NCI-H1105 (cell line): ENCODE results near the gene TMEM45B.
"Not testable (repeated sequence)": the region's sequence is repeated elsewhere in the genome, so short reads cannot be mapped to it uniquely, and the experiment has no call there.

Source experiments
- DNase-seq: peaks from one replicate; lab custom pipeline; 2025; lab: John Stamatoyannopoulos, UW

The TMEM45B gene

DNA sequence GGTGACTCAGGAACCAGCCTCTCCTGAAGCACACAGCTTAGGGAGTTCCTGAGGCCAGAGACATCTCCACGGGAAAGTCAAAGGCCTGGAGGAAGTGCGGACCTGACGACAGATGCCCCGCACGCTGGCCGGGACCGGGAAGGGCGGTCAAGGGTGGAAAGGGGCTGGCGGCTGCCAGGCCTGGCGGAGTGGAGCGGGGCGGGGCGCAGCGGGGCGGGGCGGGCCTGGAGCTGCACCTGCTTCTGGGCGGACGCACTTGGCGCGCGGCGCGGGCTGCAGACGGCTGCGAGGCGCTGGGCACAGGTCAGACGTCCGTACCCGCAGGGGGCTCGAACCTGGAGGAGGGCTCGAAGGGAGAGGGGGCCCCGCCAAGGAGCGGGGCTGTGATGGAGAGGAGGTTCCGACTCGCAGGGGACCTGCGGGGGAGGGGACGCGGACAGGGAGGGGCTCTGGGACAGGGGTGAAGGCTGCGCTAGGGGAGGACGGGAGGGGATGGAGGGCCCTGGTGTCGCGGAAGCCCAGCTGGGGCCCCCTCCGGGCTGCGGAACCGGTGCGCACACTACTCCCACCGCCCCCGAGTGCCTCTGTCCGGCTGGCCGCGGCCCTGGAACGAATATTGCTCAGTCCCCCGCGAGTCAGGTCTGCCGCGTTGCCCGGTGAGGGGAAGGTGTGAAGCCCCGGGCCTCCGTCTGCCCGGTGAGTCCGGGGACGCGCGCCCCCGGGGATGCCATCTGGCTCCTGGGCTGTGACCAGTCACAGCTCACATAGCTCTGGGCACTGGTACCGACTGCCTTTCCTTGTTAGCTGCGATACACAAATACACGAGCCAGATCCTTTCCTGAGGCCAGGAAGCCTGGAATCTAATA is at the start of gene TMEM45B:
Gene TMEM45B, plus strand, starts transcription at position 253 of the 866 bp plus-strand sequence. CDS start 36,635 bp downstream, outside the sequence.
- peak; percentile 70 for DNase-seq

DNA sequence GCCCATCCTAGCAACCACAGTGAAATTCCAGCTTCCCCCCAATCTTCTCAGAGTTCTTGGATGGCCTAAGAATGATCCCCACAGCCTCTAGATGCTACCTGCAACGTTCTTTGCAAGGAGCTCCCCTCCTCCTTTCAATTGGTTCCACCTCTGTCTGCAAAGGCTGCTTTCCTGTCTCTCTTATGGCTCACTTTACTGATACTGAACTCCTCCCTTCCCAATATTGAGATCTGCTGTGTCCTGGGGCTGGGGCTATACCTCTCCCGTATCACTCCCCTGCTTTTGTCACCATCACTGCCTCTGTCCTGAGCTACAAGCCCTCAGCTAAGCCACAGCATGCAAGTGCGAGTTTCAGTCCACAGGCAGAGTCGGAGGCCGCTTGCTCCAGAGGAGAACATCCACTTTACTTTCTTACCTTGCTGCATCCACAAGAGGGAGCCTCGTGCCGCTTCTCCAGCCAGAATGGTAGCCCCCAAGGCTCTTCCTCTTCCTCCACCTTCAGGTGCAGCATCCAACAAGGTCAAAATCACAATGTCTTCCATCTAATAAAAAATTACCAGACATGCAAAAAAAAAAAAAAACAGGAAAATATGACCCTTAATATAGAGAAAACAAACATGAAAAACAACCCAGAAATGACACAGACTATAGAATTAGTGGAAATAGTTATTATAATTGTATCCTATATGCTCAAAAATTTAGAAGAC is 48.6 kb upstream of the TMEM45B start:
- DNase-seq = no peak

DNA sequence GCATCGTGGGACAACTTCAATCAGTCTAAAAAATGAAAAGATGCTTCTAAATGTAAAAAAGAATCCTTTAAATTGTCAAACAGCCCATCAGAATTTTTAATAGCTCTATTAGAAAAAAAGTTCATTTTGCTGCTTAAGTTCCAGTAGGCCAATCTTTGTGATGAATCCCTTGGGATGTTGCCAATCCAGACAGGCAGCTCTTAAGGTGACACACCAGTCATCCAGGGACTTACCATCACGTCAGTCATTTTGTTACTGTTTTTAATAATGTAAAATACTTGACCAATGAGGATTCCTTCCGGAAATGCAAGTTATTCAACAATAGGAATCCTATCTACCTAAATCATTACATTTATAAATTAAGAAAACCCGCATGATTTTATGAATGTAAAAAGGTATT is 47.8 kb upstream of the TMEM45B start:
- DNase-seq = no peak

DNA sequence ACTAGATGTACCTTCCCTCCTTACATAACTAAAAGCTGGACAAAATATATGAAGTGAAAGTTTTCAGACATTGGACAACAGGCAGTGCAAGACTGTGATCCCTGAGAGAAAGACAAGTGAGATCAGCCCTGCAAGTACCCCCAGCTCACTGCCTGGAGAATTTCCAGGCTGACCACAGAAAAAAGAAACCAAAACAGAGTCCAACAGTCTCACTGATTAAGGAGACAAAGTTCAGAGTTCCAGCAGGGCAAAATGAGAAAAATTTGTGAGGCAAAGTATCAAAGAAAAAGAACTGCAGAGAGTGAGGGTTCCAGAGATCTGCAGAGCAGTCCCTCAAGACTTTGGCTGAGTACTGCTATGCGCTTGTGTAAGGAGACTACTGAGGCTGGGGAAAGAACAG is 47.3 kb upstream of the TMEM45B start:
- DNase-seq = no peak

DNA sequence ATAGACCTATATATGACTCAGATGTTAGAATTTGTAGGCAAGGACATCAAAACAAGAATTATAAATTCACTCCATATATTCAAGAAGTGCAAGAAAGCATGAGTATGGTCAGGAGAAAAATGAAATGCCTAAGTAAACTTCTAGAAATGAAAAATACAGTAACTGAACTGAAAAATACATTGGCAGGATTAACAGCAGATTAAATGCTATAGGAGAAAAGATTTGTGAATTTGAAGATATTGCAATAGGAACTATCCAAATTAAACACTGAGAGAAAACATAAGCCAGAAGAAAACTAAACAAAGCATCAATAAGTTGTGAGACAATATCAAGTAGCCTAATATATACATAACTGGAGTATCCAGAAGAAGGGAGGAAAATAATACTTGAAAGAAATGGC is 46.6 kb upstream of the TMEM45B start:
- DNase-seq = no peak

DNA sequence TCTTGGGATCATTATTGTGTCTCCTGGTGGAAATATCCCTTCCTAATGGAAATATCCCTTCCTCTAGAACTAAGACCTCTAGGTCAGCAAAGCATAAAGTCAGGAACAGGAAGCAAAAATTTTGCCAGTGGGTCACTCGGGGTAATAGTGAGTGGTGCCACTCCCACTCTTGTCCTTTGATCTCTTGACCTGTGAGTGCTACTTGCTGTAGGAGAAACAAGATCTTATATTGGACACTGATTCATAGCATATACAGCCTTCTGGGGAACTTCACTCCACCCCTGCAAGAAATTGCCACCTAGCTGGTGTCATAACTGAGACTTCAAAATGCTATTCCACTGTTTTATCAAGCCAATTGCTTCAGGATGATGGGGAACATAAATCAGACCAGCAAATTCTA is 44.7 kb upstream of the TMEM45B start:
- DNase-seq = no peak

DNA sequence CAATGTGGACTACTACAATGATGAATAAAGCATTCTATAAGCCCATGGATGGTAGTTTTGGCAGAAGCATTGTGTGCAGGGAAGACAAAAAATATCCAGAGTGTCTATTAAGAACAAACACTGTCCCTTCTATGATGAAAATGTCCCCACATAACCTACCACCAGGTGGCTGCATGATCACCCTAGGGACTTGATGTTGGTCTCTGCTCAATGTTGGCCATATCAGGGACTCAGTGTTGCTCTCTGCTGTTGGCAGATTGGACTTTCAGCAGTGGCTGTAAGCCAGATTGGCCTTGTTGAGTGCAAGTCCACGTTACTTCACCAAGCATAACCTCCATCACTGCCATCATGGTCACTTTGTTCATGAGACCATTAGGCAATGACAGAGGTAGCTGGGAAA is 44.2 kb upstream of the TMEM45B start:
- DNase-seq = not testable (repeated sequence)

DNA sequence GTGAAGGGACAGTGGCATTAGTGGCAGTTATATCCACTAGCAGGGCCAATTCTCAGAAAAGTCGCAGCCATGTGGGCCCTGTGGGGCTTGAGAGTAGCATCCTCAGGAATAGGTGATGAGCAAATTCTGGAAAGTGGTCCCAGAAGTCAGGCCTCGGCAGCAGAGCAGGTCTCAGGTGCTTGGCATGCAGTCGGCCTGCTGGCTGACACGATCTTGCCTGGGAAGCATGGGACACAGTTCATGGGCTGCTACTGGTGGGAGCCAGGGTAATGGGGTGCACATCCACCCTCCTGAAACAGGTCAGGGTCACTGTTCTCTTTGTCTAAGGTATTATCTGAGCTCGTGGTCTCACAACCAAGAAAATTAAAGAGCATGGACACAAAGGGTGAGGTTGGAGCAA is 36.8 kb upstream of the TMEM45B start:
- no peak for DNase-seq

DNA sequence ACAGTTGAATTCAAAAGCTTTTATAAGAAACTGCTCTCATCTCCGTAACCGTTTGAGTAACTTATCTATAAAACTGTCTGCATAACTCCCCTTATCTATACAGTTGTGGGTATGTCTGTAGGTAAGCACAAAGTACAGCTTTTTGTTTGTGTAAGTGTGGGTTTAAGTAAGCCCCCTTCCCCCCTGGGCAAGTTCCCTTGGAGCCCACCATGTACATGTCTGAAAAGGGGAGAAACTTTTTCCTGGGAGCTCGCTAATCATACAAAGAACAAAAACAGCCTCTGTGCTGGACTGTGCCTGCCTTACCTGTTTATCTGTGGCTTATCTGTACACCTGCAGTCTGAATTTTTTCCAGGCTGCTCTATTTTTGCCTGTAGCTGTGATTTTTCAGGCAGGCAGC is 36.3 kb upstream of the TMEM45B start:
- DNase-seq = no peak

DNA sequence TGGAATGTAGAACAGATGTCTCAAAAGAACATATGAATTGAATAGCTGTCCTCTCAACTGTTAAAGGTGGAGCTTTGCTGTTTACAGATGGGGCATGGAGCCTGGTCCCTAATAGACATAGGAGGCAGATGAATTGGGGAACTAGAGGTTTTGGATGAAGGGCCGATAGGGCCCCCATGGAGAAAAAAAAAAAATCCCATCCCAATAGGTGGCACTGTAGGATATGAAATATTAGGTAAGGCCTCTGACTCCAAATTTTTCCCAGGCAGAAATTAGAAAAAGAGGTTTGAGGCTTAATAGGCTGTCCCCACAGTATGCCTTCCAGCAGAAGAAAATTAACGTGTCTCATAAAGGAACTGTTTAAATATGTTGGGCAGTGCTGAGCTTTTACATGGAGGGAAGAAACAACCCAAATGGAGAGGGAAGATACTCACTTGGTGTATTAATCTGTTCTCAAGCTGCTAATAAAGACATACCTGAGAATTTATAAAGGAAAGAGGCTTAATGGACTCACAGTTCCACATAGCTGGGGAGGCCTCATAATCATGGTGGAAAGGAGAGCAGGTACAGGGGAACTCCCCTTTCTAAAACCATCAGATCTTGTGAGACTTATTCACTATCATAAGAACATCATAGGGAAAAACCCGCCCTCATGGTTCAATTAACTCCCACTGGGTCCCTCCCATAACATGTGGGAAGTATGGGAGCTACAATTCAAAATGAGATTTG is 30.1 kb upstream of the TMEM45B start:
- DNase-seq = peak; percentile 54

DNA sequence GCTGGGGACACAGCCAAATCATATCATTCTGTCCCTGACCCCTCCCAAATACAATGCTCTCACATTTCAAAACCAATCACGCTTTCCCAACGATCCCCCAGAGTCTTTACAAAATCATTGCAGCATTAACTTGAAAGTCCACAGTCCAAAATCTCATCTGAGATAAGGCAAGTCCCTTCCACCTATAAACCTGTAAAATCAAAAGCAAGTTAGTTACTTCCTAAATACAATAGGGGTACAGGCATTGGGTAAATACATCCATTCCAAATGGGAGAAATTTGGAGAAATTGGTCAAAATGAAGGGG is 29.6 kb upstream of the TMEM45B start:
- DNase-seq = not testable (repeated sequence)

DNA sequence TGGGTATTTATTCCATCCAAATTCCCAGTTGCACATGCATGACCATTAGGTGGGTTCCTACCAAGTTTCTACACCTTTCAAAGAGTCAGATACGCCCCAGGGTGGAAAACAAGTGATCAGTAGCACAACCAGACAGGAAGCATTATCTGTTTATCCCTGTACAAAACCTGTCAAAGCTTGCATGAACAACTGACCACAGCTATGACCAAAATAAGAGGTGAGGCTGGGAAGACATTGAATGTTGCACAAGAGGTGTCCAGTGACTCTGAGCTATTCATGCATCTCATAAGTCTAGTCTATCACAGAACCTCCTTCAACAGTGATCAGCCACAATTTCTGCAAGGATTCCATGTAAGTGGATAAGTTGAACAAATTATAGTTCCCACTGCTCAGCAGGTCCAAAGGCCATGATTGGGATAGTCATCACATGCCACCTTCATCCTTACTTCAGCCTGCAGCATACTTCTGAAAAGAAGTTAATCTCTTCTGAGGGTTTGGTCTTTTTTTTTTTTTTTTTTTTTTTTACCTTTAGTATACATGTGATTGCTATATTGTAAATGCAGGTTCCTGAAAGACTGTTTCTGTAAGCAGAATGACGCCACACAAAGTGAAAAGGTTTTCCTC is 28.0 kb upstream of the TMEM45B start:
- no peak for DNase-seq

DNA sequence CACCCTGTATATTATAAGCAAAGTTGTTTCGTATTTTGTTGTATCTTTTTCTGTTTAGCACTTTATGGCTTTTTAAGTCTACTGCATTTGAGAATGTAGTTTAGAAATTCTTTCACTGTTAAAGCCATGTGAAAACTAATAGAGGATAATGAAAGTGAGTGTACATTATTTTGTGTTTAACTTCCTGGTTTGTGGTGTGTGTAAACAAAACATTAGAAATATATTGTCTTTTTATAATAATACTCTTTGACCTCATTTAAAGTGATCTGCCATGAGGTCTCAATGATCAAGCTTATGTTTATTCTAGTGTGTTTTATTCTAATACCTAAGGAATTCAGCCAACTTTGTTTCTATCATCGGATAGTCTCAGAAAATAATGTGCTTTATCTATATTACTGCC is 27.4 kb upstream of the TMEM45B start:
- no peak for DNase-seq

DNA sequence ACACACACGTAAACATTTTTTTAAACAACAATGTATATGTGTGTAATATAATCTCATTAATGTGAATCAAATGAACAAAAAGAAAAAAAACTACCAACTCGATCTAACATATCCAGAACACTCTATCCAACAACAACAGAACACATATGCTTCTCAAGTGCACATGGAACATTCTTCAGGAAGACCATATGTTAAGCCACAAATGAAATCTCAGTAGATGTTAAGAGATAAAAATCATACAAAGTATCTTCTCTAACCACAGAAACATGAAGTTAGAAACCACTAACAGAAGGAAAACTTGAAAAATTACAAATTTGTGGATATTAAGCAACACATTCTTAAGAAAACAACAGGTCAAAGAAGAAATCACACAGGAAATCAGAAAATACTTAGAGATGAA is 25.5 kb upstream of the TMEM45B start:
- DNase-seq = no peak

DNA sequence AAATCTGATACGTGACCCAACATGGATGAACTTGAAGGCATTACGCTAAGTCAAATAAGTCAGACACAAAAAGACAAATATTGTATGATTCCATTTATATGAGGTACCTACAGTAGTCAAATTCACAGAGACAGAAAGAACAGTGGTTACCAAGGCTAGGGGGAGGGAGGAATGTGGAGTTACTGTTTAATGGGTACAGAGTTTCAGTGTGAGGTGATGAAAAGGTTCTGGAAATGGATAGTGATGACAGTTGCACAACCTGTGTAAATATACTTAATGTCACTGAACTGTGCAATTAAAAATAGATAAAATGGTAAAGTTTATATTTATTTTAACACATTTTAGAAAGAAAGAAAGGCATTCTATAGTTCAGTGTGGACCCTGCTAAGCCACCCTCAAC is 24.1 kb upstream of the TMEM45B start:
- no peak for DNase-seq

DNA sequence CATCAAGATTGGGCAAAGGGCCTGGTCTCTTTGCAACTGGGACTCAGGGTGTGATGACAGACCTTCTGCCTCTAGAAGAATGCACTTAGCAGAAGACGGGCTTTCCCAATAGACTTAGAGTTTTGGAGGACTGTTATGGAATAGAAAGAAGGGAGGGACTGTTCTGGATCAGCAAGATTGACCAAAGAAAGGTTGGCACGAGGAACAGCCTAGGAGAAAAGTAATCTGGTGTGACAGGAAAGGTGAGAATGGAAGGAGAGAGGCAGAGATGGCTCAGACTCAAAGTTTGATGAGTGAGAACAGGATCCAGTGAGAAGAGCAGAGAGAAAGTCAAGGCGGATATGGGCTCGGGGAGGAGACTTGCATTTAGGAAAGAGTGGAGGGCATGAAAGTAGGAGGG is 23.0 kb upstream of the TMEM45B start:
- no peak for DNase-seq

DNA sequence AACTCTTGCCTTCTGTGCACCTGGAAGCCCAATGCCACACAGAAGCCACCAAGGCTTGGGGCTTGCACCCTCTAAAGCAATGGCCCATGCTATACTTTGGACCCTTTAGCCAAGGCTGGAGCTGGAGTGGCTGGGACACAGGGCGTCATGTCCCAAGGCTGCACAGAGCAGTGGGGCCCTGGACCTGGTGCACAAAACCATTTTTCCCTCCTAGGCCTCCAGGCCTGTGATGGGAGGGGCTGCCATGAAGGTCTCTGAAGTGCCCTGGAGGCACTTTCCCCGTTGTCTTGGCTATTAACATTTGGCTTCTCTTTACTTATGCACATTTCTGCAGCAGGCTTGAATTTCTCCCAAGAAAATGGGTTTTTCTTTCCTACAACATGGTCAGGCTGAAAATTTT is 20.6 kb upstream of the TMEM45B start:
- DNase-seq = no peak

DNA sequence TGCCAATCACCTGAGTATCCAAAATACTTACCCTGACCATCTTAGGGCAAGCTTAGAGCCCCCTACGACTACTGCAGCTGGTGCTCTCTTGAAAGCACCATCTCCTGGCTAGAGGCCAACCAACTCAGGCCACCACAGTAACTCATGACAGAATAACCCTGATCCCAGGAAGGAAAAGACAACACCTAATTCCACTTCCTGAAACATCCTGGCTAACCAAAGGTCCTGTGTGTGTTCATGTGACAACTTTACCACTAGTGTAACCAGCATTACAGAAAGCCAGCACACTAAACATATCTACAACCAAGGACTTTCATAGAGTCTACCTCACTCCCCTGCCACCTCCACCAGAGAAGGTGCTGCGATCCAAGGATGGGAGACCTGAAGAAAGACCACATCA is 17.4 kb upstream of the TMEM45B start:
- no peak for DNase-seq

DNA sequence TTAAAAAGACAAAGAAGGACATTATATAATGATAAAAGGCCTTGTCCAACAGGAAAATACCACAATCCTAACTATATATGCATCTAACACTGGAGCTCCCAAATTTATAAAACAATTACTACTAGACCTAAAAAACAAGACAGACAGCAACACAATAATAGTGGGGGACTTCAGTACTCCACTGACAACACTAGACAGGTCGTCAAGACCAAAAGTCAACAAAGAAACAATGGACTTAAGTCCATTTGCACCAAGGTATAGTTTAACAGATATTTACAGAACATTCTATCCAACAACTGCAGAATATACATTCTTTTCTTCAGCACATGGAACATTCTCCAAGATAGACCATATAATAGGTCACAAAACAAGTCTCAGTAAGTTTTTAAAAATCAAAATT is 15.5 kb upstream of the TMEM45B start:
- not testable (repeated sequence) for DNase-seq

DNA sequence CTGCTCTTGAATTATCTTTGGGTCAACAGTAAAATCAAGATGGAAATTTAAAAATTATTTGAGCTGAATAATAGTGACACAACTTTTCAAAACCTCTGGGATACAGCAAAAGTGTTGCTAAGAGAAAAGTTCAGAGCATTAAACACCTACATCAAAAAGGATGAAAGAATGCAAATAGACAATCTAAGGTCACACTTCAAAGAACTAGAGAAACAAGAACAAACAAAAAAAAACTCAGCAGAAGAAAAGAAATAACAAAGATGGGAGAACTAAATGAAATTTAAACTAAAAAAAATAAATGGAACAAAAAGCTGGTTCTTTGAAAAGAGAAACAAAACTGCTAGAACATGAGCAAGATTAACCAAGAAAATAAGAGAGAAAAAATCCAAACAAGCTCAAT is 15.0 kb upstream of the TMEM45B start:
- no peak for DNase-seq

DNA sequence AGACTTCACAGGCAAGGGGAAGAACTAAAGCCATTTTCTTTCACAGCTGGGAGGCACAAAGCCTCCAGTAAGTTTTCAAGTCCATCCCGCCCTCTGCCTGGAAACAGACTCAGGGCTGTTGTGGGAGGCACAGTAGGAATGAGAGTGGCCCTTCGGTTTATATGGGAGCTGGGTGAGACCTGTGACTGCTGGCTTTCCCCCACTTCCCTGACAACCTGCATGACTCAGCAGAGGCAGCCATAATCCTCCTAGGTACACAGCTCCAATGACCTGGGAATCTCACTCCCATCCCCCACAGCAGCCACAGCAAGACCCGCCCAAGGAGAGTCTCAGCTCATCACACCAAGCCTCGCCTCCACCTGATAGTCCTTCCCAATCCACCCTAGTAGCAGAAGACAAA is 12.1 kb upstream of the TMEM45B start:
- no peak for DNase-seq

DNA sequence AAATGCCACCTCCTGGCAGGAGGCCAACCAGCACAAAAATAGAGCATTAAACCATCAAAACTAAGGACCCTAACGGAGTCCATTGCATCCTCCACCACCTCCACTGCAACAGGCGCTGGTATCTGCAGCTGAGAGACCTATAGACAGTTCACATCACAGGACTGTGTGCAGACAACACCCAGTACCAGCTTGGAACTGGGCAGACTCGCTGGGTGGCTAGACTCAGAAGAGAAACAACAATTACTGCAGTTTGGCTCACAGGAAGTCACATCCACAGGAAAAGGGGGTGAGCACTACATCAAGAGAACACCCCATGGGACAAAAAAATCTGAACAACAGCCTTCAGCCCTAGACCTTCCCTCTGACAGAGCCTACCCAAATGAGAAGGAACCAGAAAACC is 11.6 kb upstream of the TMEM45B start:
- no peak for DNase-seq

DNA sequence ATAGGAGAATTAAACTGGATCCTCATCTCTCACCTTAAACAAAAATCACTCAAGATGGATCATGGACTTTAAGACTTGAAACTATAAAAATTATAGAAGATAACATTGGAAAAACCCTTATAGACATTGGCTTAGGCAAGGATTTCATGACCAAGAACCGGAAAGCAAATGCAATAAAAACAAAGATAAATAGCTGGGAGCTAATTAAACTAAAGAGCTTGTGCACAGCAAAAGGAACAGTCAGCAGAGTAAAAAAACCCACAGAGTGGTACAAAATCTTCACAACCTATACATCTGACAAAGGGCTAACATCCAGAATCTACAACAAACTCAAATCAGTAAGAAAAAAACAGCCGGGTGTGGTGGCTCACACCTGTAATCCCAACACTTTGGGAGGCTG is 7.4 kb upstream of the TMEM45B start:
- not testable (repeated sequence) for DNase-seq
